Left kidney (tissue), 2 donors: ENCODE data around the gene MAMLD1. TPM values are rescaled to one million over a fixed set of nuclear protein-coding genes. Genes with fewer than 3 reads are reported as not detected.

Experiments
- DNase-seq: peaks from one replicate; pipeline ENCODE4 v3.0.0-alpha.2; 2013
- polyA plus RNA-seq: library from polyadenylated mRNA; unstranded; fragments of 120-200 nt; gene quantifications from one replicate; pipeline ENCODE4 v1.2.1, GENCODE V29; 2013; ENCODE audit not compliant: insufficient read length

The MAMLD1 gene
- polyA plus RNA-seq, 1 donor: 7.5 TPM

GRCh38 chrX:150499240-150499639 is 136.1 kb downstream of the MAMLD1 start:
- no peak for DNase-seq

GRCh38 chrX:150502091-150502490 is 139.0 kb downstream of the MAMLD1 start:
- DNase-seq: no peak

- no peak for DNase-seq
These were observed 140.1 kb downstream of the MAMLD1 start for GRCh38 chrX:150502979-150503897.

- DNase-seq: no peak
These were observed 140.7 kb downstream of the MAMLD1 start for GRCh38 chrX:150503898-150504219.

- DNase-seq: no peak
These were observed 141.5 kb downstream of the MAMLD1 start for GRCh38 chrX:150504397-150505182.

- DNase-seq: no peak
These were observed 142.9 kb downstream of the MAMLD1 start for GRCh38 chrX:150506020-150506419.

GRCh38 chrX:150506486-150506885 is 143.4 kb downstream of the MAMLD1 start:
- no peak for DNase-seq

- no peak for DNase-seq
These were observed 144.2 kb downstream of the MAMLD1 start for GRCh38 chrX:150507251-150507856.

GRCh38 chrX:150508018-150508417 is 144.9 kb downstream of the MAMLD1 start:
- DNase-seq: no peak

GRCh38 chrX:150508451-150509367 is 145.6 kb downstream of the MAMLD1 start:
- DNase-seq: peak; percentile 26

GRCh38 chrX:150509703-150510102 is 146.6 kb downstream of the MAMLD1 start:
- no peak for DNase-seq

GRCh38 chrX:150512461-150512901 is 149.4 kb downstream of the MAMLD1 start:
- no peak for DNase-seq

GRCh38 chrX:150513544-150513943 is 150.4 kb downstream of the MAMLD1 start:
- no peak for DNase-seq

- DNase-seq: no peak
These were observed 151.3 kb downstream of the MAMLD1 start for GRCh38 chrX:150514462-150514861.

- DNase-seq: no peak
These were observed 152.7 kb downstream of the MAMLD1 start for GRCh38 chrX:150515801-150516200.

- DNase-seq: no peak
These were observed 154.3 kb downstream of the MAMLD1 start for GRCh38 chrX:150517303-150517910.

GRCh38 chrX:150522494-150522893 is 159.4 kb downstream of the MAMLD1 start:
- no peak for DNase-seq

- DNase-seq: no peak
These were observed 162.2 kb downstream of the MAMLD1 start for GRCh38 chrX:150525061-150525919.

- DNase-seq: no peak
These were observed 163.6 kb downstream of the MAMLD1 start for GRCh38 chrX:150526692-150527091.

GRCh38 chrX:150527108-150527507 is 164.0 kb downstream of the MAMLD1 start:
- no peak for DNase-seq
